Keratinocyte (primary cell): ENCODE measurements around the gene TSTD2. TPM values are rescaled to one million over a fixed set of nuclear protein-coding genes. Genes with fewer than 3 reads are reported as not detected.

Experiments
- DNase-seq: peaks from one replicate; pipeline ENCODE4 v3.0.0-alpha.2; 2011; ENCODE audit warnings: low read depth, missing footprints, low spot score
- FAIRE-seq: peaks from 2 replicates; lab custom pipeline; 2011; peaks lifted over from hg19 to GRCh38; lab: Jason Lieb, UNC
- H2AFZ ChIP-seq: 2 replicates; pipeline ENCODE4 v1.6.0; 2012; ENCODE audit warnings: low read length, control low read depth, inconsistent platforms; ENCODE audit not compliant: control insufficient read depth
- H3K27ac ChIP-seq: 2 replicates; pipeline ENCODE4 v1.5.1; 2011; ENCODE audit warnings: low read length; ENCODE audit not compliant: control insufficient read depth, insufficient read depth
- H3K27me3 ChIP-seq: 3 replicates; pipeline ENCODE4 v1.6.0; 2011; ENCODE audit warnings: low read length; ENCODE audit not compliant: control insufficient read depth, insufficient read depth; ENCODE audit errors: extremely low read depth
- H3K36me3 ChIP-seq, 2 experiments: 2 replicates in 1 of 2; 3 replicates in 1 of 2; pipeline ENCODE4 v1.5.1; 2011; ENCODE audit warnings: low read length in 2 of 2, mild to moderate bottlenecking in 1 of 2; ENCODE audit not compliant: control insufficient read depth in 2 of 2, insufficient read depth in 2 of 2; ENCODE audit errors: extremely low read depth in 1 of 2
- H3K4me1 ChIP-seq: 3 replicates; pipeline ENCODE4 v1.5.1; 2011; ENCODE audit warnings: low read length; ENCODE audit not compliant: control insufficient read depth, insufficient read depth; ENCODE audit errors: extremely low read depth
- H3K4me2 ChIP-seq: 3 replicates; pipeline ENCODE4 v1.6.0; 2011; ENCODE audit warnings: low read depth, low read length; ENCODE audit not compliant: control insufficient read depth, insufficient read depth; ENCODE audit errors: extremely low read depth
- H3K4me3 ChIP-seq, 3 experiments: fragments of 200-600 bp in 1 of 3; sonication (generic) in 1 of 3; 2 replicates in 2 of 3; 3 replicates in 1 of 3; pipeline ENCODE4 v1.5.1; 2011 to 2016; ENCODE audit warnings: low read length in 3 of 3, mild to moderate bottlenecking in 3 of 3, control low read depth in 2 of 3, inconsistent platforms in 1 of 3, low read depth in 1 of 3, mixed read lengths in 1 of 3, mixed run types in 1 of 3, moderate library complexity in 1 of 3; ENCODE audit not compliant: control insufficient read depth in 2 of 3, insufficient read depth in 2 of 3; ENCODE audit errors: extremely low read depth in 1 of 3
- H3K79me2 ChIP-seq: 2 replicates; pipeline ENCODE4 v1.6.0; 2012; ENCODE audit warnings: low read length; ENCODE audit not compliant: control insufficient read depth, insufficient read depth
- H3K9ac ChIP-seq: 3 replicates; pipeline ENCODE4 v1.6.0; 2011; ENCODE audit warnings: low read length; ENCODE audit not compliant: control insufficient read depth, insufficient read depth; ENCODE audit errors: extremely low read depth
- H3K9me1 ChIP-seq: 3 replicates; pipeline ENCODE4 v1.6.0; 2011; ENCODE audit warnings: low read length; ENCODE audit not compliant: control insufficient read depth, insufficient read depth; ENCODE audit errors: extremely low read depth
- H3K9me3 ChIP-seq: 2 replicates; pipeline ENCODE4 v1.5.1; 2012; ENCODE audit warnings: low read depth, low read length; ENCODE audit not compliant: control insufficient read depth
- H4K20me1 ChIP-seq: 3 replicates; pipeline ENCODE4 v1.6.0; 2011; ENCODE audit warnings: low read length; ENCODE audit not compliant: control insufficient read depth, insufficient read depth; ENCODE audit errors: extremely low read depth
- CTCF ChIP-seq, 3 experiments: IDR thresholded peaks in 1 of 3; conservative IDR thresholded peaks in 1 of 3; optimal IDR thresholded peaks in 1 of 3; 2 replicates in 2 of 3; 3 replicates in 1 of 3; pipeline versions ENCODE3 to v1.5.1; 2011; ENCODE audit warnings: low read length in 3 of 3, mild to moderate bottlenecking in 3 of 3, moderate library complexity in 2 of 3, control low read depth in 1 of 3, inconsistent platforms in 1 of 3; ENCODE audit not compliant: insufficient read depth in 2 of 3; ENCODE audit errors: extremely low read depth in 1 of 3
- EZH2 ChIP-seq: IDR thresholded peaks from one replicate; pipeline ENCODE4 v1.6.1; 2012; ENCODE audit warnings: inconsistent platforms, mild to moderate bottlenecking, low read length, moderate library complexity
- dilution Hi-C: fragments of 300-500 bp; cut with MboI; formaldehyde crosslinking; loops from one replicate; pipeline ENCODE4 v1.7.0; 2020; ENCODE audit warnings: low sequenced_read_pairs; ENCODE audit not compliant: extremely low pct_ligation_motif_present
- polyA plus RNA-seq, 5 experiments: library from polyadenylated mRNA; depleted of rRNA in 3 of 5; stranded (reverse) in 3 of 5; stranded (forward) in 1 of 5; unstranded in 1 of 5; fragments of >200 nt; gene quantifications; 1 replicate in 1 of 5; 2 replicates in 3 of 5; 3 replicates in 1 of 5; pipeline versions ENCODE4 v1.2.1 to v1.2.3, GENCODE V29; 2011 to 2012; ENCODE audit warnings: missing spikeins in 2 of 5, low read depth in 1 of 5, low replicate concordance in 1 of 5

The TSTD2 gene
- polyA plus RNA-seq, 1 donor (not counting 4 experiments of a cell fraction or from before 2014, with no cell fraction given): 17.2 TPM

GRCh38 chr9:97565262-97565661 lies 67.9 kb downstream of the TSTD2 start:
- no peak overlapping the region for H3K27ac ChIP-seq
- no peak overlapping the region for H3K4me2 ChIP-seq
- TF ChIP-seq CTCF (optimal IDR thresholded peaks at IDR 0.05 in 1 of 3, IDR thresholded peaks at IDR 0.05 in 1 of 3, conservative IDR thresholded peaks at IDR 0.05 in 1 of 3; ENCODE audit: extremely low read depth in 1 of 3, insufficient read depth in 2 of 3, low read length in 3 of 3) (no peak), EZH2 (no peak)
- H3K79me2 ChIP-seq: no peaks in the 10 kb centered on the region
- H3K4me1 ChIP-seq: peaks cover 4% of the 10 kb centered on the region
- H3K9me3 ChIP-seq: no peaks in the 10 kb centered on the region
- peaks cover 5% of the 10 kb centered on the region for H3K27me3 ChIP-seq
- no peak overlapping the region for H3K4me3 ChIP-seq
- DNase-seq: no peak
- no peaks in the 10 kb centered on the region for H3K36me3 ChIP-seq
- no peaks in the 10 kb centered on the region for H4K20me1 ChIP-seq
- no peak for FAIRE-seq
- no peaks in the 10 kb centered on the region for H3K9me1 ChIP-seq
- dilution Hi-C loops: no loop called here
- no peak overlapping the region for H2AFZ ChIP-seq
- H3K9ac ChIP-seq: no peak overlapping the region

GRCh38 chr9:97564291-97565175 lies 68.6 kb downstream of the TSTD2 start:
- FAIRE-seq: no peak
- H3K27ac ChIP-seq: no peak overlapping the region

More at GRCh38 chr9:97564291-97565175, 68.6 kb downstream of the TSTD2 start:
- Histone ChIP-seq H4K20me1 (no peaks in the 10 kb centered on the region), H3K4me3 (no peak overlapping the region), H3K4me2 (peak overlapping the region; percentile 39), H2AFZ (no peak overlapping the region), H3K79me2 (no peaks in the 10 kb centered on the region), H3K9me1 (no peaks in the 10 kb centered on the region), H3K36me3 (no peaks in the 10 kb centered on the region), H3K4me1 (peaks cover 4% of the 10 kb centered on the region), H3K27me3 (peaks cover 5% of the 10 kb centered on the region), H3K9me3 (no peaks in the 10 kb centered on the region), H3K9ac (no peak overlapping the region)
- TF ChIP-seq EZH2 (no peak), CTCF (optimal IDR thresholded peaks at IDR 0.05 in 1 of 3, IDR thresholded peaks at IDR 0.05 in 1 of 3, conservative IDR thresholded peaks at IDR 0.05 in 1 of 3; ENCODE audit: extremely low read depth in 1 of 3, insufficient read depth in 2 of 3, low read length in 3 of 3) (no peak)
- dilution Hi-C loops: no loop called here
- DNase-seq: no peak
